ENCODE results near the gene NFATC1.

Gene NFATC1

DNA sequence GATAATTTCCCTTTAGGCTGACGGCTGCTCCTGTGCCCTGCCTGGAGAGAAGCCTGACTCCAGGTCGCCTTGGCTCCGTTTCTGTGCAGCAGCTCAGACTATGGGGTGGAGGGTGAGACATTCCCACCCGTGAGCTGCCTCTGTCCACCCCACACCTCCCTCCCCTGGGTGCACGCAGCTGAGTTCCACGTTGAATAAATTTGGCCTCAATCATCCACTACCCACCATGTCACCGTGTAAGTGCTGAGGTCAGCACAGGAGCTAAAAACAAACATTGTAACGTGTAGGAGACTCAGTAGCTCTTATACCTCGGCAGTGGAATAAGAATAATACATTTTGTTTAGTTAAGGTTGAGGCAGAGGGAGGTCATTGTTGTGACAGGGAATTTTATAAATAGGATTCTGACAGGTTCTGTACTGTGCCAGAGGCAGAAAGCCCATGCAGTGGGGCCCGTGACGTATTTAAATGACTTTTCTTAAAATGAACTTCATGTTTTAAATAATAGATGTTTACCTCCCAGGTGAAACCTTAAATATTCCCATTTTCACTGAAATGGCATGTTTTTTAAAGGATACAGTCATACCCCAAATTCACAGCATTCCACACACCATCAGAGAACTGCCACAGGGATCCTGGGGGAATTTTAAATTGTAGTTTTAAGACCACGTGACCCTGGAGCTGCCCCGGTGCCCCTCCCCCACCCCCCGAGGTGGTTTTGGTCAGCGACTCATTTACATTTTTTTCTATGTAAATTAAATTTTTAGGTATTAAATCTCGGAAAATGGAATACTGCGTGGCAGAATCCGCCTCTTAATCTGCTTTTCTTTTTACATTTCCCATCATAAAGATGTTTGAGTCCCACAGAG, 50.2 kb downstream of the NFATC1 start:
- no peak for DNase-seq

DNA sequence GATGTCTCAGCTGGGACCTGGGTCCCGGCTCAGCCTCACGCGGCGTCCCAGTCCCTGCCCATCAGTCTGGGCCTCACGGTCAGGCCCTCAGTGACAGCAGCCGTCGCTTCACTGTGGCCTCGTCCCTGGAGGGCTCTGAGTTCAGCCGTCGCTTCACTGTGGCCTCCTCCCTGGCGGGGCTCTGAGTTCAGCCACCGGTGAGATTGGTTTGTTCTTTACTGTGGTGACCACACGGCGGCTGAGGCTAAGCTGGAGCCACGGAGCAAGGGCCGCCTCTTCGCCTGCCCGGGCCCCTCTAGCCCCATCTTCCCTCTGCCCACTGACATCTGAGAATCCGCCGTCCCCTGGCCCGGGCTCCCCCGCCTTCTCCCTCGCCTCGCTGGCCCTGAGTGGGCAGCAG, 51.2 kb downstream of the NFATC1 start:
- no peak for DNase-seq

- no peak for DNase-seq
These were observed 52.1 kb downstream of the NFATC1 start for GRCh38 chr18:79447703-79448367.

GRCh38 chr18:79448621-79449020, 52.9 kb downstream of the NFATC1 start:
- DNase-seq: no peak

DNA sequence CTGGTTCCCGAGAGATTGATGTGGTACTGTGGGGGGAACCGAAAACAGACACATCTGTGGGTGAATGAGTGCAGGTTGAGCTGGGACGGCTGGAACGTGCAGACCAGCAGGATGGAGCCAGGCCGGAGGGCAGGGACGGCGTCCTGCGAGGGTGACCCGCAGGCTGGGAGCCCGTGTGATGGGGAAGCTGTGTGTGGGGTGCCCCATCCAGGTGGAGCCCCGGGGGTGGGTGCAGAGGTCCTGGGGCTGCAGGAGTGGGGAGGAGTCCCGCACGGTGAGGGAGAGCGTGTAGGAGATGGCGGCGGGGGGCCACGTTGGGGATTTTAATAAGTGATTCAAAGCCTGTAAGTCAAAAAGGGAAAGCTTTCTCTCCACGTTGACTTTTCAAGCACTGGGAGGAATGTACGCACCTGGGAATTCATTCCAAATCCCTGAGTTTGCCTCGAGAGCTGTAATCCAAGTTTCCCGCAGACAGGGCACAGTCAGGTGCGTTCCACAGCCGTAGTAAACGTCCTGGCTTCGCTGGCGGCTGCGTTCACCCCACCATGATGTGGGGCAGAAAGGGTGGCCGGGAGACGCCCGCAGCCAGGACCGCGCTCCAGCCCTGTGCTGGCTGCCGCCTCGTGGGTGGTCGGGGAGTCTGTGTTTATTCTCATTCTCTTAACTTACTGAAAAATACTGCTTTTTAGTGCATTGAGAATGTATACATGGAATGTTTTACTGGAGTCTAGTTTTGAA, 54.0 kb downstream of the NFATC1 start:
- DNase-seq: no peak

DNA sequence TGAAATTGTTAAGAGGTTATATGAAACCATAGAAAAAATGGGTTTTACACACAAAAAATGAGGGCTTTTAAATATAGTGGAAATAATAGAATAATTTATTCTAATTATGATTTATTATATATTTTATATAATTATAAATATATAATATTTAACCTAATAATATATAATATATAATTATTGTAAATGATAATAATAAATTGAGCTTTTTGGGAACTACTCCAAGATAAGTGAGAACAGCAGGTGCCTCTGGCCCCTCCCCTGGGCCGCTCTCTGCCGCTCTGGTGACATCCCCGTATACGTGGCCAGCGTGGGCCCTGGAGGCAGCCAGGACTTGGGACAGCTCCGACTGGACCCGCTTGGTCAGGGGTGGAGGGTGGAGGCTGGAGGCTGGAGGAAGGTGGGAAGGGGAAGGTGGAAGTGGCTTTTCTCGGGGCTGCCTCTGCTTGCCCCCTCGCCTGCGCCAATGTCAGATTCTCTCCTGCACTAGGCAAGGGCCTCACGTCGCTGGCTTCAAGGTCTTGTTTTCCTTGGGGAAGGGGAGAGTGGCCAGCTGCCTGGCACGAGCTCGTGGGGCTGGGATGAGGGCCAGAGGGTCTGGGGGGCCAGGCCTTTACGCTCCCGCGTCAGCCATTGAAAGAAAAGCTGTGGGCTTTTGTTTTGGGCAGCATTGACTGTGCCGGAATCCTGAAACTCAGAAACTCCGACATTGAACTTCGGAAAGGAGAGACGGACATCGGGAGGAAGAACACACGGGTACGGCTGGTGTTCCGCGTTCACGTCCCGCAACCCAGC, 54.8 kb downstream of the NFATC1 start:
- no peak for DNase-seq

- no peak for DNase-seq
These were observed 55.8 kb downstream of the NFATC1 start for GRCh38 chr18:79451237-79452125.

- no peak for DNase-seq
These were observed 56.7 kb downstream of the NFATC1 start for GRCh38 chr18:79452190-79452990.

DNA sequence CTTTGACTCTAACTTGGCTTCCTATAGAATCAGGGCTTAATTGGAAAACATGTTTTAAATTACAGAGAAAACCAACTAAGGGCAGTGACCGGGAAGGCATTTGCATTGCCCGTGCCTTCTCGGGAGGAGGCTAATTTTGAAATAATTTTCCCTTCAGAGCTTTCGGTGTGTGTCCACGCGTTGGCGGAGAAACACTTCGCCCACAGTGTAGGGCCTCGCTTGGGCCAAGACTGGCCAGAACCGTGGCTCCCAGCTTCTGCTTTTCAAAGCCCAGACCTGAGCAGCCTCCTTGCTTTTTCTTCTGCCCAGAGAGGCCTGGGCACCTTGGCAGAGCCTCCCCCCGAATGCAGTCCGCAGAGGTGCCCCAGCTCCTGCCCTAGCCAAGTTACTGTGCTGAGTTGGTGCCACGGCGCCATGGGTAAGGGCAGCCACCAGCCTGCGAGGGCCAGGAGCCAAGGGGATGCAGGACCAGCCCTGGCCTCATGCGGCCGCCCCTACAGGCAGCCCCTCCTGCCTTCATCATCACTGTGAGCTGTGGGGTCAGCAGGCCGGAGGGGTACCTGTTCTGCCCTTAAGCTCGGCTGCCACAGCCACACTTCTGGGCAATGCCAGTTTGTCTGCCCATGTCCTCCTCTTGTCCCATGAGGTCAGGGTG, 57.4 kb downstream of the NFATC1 start:
- DNase-seq: no peak

DNA sequence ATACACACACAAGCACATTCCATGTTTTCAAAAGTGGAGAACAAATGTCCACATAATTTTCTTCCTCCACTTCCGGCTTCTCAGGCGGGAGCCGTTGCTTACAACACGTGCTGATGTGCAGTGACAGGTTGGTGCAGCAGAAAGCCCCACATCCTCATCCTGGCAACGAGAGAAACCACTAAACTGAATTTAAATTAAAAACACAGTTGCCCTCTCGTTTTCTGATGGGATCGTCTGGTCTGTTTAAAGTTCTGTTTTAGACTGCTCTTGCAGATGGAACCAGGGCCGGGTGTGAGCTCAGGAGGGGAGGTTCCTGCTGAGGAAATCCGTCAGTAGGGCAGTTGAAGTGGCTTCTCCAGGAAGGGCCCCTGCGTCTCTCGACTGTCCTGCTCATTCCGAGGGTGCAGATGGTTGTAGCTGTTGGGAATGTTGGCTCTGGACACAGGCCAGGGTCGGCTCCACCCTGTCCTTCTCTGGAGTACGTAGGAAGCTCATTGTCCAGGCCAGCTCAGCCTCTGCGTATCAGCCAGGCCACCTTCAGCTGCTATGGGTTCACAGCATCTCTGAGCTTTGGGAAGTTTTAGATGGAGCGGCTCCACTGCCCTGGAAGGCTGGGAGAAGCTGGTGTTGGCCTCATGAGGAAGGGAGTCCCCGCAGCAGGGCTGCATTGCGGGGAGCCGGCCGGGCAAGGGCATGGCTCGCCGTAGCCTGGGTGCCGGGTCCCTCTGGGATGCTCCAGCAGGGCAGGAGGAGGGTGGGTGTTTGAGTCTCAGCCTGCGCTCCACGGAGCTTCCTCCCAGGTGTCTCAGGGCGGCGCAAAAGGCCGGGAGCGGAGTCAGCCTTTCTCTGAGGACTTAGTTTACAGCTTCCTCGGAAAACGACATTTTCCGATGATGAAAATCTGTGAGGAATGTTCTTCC, 58.3 kb downstream of the NFATC1 start:
- DNase-seq: no peak

DNA sequence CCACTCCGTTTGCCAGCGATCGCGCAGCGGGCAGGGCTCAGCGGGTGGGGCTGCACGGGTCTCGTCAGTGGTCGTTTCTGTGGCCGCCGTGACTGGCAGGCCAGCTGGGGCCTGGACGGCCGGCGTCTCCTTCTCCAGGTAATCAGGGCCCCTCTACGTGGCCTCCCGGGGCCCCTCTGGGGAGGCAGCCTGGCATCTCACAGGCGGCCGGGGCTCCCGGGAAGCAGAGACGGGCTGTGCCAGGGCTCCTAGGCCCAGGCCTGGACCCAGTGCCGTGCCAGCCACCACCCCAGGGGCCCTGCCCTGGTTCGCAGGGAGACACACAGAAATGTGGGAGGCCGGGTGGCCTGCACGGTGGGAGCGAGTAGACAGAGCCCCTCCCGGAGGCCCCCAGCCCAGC, 59.5 kb downstream of the NFATC1 start:
- no peak for DNase-seq

GRCh38 chr18:79456105-79456980, 60.6 kb downstream of the NFATC1 start:
- no peak for DNase-seq

DNA sequence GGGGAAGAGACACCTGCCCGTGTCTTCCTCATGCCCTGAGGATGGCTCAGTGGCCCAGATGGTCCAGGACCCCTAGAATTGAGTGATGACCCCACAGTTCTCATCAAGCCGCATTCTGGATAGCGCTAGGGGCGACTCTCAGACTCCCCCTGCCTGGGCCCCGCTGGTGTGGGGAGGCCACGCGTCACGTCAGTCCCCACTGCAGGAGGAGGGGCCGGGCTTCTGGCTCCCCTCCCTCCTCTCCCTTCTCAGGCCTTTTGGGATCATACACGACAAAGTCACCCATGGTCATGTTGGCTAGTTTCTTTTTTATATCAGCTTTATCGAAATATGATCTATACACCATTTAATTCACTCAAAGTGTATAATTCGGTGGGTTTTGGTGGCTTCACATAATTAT, 61.5 kb downstream of the NFATC1 start:
- no peak for DNase-seq

DNA sequence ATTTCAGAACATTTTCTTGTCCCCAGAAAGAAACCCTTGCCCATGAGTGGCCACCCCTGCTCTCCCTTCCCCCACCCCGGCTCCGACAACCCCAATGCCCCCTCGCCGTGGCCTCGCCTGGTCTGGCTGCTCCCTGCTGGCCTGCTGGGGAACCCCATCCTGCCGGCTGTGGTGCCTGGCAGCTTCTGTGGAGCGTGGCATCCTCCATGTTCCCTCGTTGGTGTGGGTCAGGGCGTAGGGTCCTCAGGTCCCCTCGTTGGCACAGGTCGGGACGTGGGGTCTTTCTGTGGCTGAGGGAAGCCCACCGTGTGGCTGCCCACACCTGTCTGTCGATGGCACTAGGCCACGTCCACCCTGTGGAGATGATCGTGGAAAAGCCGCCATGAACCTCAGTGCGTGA, 61.9 kb downstream of the NFATC1 start:
- no peak for DNase-seq

DNA sequence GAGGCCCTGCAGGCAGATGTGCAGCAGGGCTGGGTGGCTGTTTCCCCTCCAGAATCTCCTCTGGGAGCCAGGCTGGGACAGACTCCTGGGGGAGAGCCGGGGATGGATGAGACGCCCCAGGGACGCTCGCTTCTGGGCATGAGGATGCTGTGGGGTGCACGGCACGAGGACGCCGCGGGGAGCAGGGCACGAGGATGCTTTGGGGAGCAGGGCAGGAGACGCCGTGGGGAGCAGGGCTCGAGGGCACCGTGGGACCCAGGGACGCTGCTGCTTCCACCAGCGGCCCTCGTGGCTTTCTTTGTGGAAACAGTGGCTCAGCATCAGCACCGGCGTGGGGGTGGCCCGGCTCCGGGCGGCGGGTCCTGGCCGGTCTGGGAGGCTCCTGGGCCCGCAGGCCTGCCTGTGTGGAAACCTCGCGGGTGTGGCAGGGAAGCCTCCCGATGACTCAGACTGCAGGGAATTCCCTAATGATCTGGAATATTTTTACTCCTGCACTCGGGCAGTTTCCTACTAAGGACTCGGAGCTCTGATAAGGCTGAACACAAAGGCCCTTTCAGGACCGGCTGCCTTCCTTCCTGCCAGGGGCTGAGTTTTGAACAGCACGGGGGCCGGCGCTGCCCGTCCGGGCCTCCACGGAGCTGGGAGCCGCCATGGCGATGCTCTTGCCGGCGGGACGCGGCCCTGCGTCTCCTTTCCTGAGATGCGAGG, 62.6 kb downstream of the NFATC1 start:
- no peak for DNase-seq

GRCh38 chr18:79458917-79459803, 63.4 kb downstream of the NFATC1 start:
- DNase-seq: no peak

All from stimulated activated CD8-positive, alpha-beta memory T cell treated with anti-CD3 and anti-CD28 coated beads, Interleukin-4, amount 100 ng/mL, for 48 hours (primary cell).